Neural progenitor cell (in vitro differentiated cells): ENCODE results near the gene VWA8.

ENCODE experiments used
- CTCF ChIP-seq: fragments of 200-600 bp; sonication (generic); IDR thresholded peaks from 2 replicates; pipeline ENCODE4 v1.5.1; 2017; ENCODE audit warnings: antibody characterized with exemption, mild to moderate bottlenecking
- EZH2 ChIP-seq: fragments of 200-600 bp; sonication (generic); IDR thresholded peaks from 2 replicates; pipeline ENCODE4 v1.6.1; 2017; ENCODE audit warnings: antibody characterized with exemption, mild to moderate bottlenecking, moderate library complexity
- EZH2phosphoT487 ChIP-seq: fragments of 200-600 bp; sonication (generic); IDR thresholded peaks from 2 replicates; pipeline ENCODE4 v1.6.1; 2017; ENCODE audit warnings: antibody characterized with exemption

- TF ChIP-seq CTCF (no peak), EZH2 (no peak), EZH2phosphoT487 (no peak)
Observed at GRCh38 chr13:41579168-41579567, 381.7 kb downstream of the VWA8 start.
